Liver (tissue), 9 donors: ENCODE data around the gene LAMC3. TPM values are rescaled to one million over a fixed set of nuclear protein-coding genes. Genes with fewer than 3 reads are reported as not detected.

Experiments
- DNase-seq: peaks from one replicate; pipeline ENCODE4 v3.0.0-alpha.2; 2017; ENCODE audit warnings: low spot score
- H3K27ac ChIP-seq, 2 donors: one replicate each; pipeline ENCODE4 v1.7.0; 2013; ENCODE audit warnings: inconsistent platforms in 2 of 2, low read length in 2 of 2, control low read depth in 1 of 2, low read depth in 1 of 2, mild to moderate bottlenecking in 1 of 2
- H3K27me3 ChIP-seq, 4 donors: one replicate each; pipeline versions ENCODE4 v1.6.1 to v1.7.0; 2013; ENCODE audit warnings: low read length in 3 of 4, inconsistent platforms in 1 of 4, mild to moderate bottlenecking in 1 of 4, moderate library complexity in 1 of 4; ENCODE audit not compliant: control insufficient read depth in 4 of 4, insufficient read depth in 4 of 4
- H3K36me3 ChIP-seq, 4 donors: one replicate each; pipeline versions ENCODE4 v1.6.1 to v1.7.0; 2013; ENCODE audit warnings: low read length in 3 of 4, mild to moderate bottlenecking in 3 of 4, low read depth in 1 of 4, moderate library complexity in 1 of 4; ENCODE audit not compliant: control insufficient read depth in 4 of 4, insufficient read depth in 3 of 4
- H3K4me1 ChIP-seq, 4 donors: one replicate each; pipeline versions ENCODE4 v1.6.1 to v1.7.0; 2013; ENCODE audit warnings: low read length in 3 of 4, mild to moderate bottlenecking in 3 of 4, moderate library complexity in 1 of 4; ENCODE audit not compliant: control insufficient read depth in 4 of 4, insufficient read depth in 4 of 4
- H3K4me3 ChIP-seq, 3 donors: one replicate each; pipeline versions ENCODE4 v1.6.1 to v1.7.0; 2013; ENCODE audit warnings: low read length in 3 of 3, control low read depth in 1 of 3, low read depth in 1 of 3, mild to moderate bottlenecking in 1 of 3
- H3K9ac ChIP-seq, 2 donors: one replicate each; pipeline ENCODE4 v1.7.0; 2013; ENCODE audit warnings: low read length in 2 of 2, mild to moderate bottlenecking in 2 of 2, moderate library complexity in 2 of 2, control low read depth in 1 of 2, low read depth in 1 of 2
- H3K9me3 ChIP-seq, 4 donors: one replicate each; pipeline versions ENCODE4 v1.6.1 to v1.7.0; 2013; ENCODE audit warnings: low read length in 3 of 4; ENCODE audit not compliant: control insufficient read depth in 4 of 4
- EGR1 ChIP-seq, 2 donors: IDR thresholded peaks; 2 replicates each; pipeline ENCODE4 v1.6.1; 2016 to 2018; ENCODE audit warnings: antibody characterized with exemption in 2 of 2, low read depth in 2 of 2
- FOXA1 ChIP-seq: IDR thresholded peaks from 2 replicates; pipeline ENCODE4 v1.6.1; 2016; ENCODE audit warnings: antibody characterized with exemption
- FOXA2 ChIP-seq: IDR thresholded peaks from 2 replicates; pipeline ENCODE4 v1.6.1; 2016; ENCODE audit warnings: antibody characterized with exemption
- GABPA ChIP-seq, 2 donors: IDR thresholded peaks in 1 of 2; conservative IDR thresholded peaks in 1 of 2; 2 replicates each; pipeline ENCODE4 v1.6.1; 2016; ENCODE audit warnings: antibody characterized with exemption in 2 of 2, mild to moderate bottlenecking in 1 of 2, moderate library complexity in 1 of 2
- HNF4A ChIP-seq, 2 donors: conservative IDR thresholded peaks; 2 replicates each; pipeline ENCODE4 v1.6.1; 2016; ENCODE audit warnings: antibody characterized with exemption in 2 of 2, mild to moderate bottlenecking in 2 of 2
- HNF4G ChIP-seq: IDR thresholded peaks from 2 replicates; pipeline ENCODE4 v1.6.1; 2016; ENCODE audit warnings: antibody characterized with exemption
- JUND ChIP-seq, 2 donors: IDR thresholded peaks; 2 replicates each; pipeline ENCODE4 v1.6.1; 2016; ENCODE audit warnings: antibody characterized with exemption in 2 of 2
- NR2F2 ChIP-seq: IDR thresholded peaks from 2 replicates; pipeline ENCODE4 v1.6.1; 2016; ENCODE audit warnings: antibody characterized with exemption
- RAD21 ChIP-seq, 2 donors: IDR thresholded peaks; 2 replicates each; pipeline ENCODE4 v1.6.1; 2016; ENCODE audit warnings: antibody characterized with exemption in 2 of 2, mild to moderate bottlenecking in 2 of 2
- RXRA ChIP-seq, 2 donors: IDR thresholded peaks; 2 replicates each; pipeline ENCODE4 v1.6.1; 2017 to 2018; ENCODE audit warnings: antibody characterized with exemption in 2 of 2, mild to moderate bottlenecking in 1 of 2
- SP1 ChIP-seq: IDR thresholded peaks from 2 replicates; pipeline ENCODE4 v1.6.1; 2018; ENCODE audit warnings: antibody characterized with exemption, mild to moderate bottlenecking
- TAF1 ChIP-seq: conservative IDR thresholded peaks from 2 replicates; pipeline ENCODE4 v1.6.1; 2016; ENCODE audit warnings: antibody characterized with exemption, mild to moderate bottlenecking
- YY1 ChIP-seq: IDR thresholded peaks from 2 replicates; pipeline ENCODE4 v1.6.1; 2016; ENCODE audit warnings: antibody characterized with exemption, mild to moderate bottlenecking
- WGBS: extraction: QIAGEN DNeasy Blood & Tissue Kit; methylation state at CpG from one replicate; pipeline ENCODE4 v1.1.7; 2013; 5-methylcytosine and 5-hydroxymethylcytosine counted together
- polyA plus RNA-seq, 2 donors: library from polyadenylated mRNA; stranded (reverse) in 1 of 2; unstranded in 1 of 2; fragments of 200-250 nt in 1 of 2; fragments of >200 nt in 1 of 2; fragmentation: Nextera tagmentation in 1 of 2; extraction: Ambion mirVana in 1 of 2; gene quantifications; one replicate each; pipeline versions ENCODE4 v1.2.1 to v1.2.3, GENCODE V29; 2013 to 2015
- total RNA-seq, 2 donors: library from RNA; depleted of rRNA; stranded (reverse); fragments of >200 nt; gene quantifications; one replicate each; pipeline ENCODE4 v1.2.3, GENCODE V29; 2014
- TF ChIP-seq, protein P1 (sequence below): IDR thresholded peaks from 2 replicates; pipeline ENCODE4 v1.6.1; 2016; ENCODE audit warnings: antibody characterized with exemption
- TF ChIP-seq, protein P2 (sequence below): IDR thresholded peaks from 2 replicates; pipeline ENCODE4 v1.6.1; 2016; ENCODE audit warnings: antibody characterized with exemption
- TF ChIP-seq, protein P3 (sequence below): IDR thresholded peaks from 2 replicates; pipeline ENCODE4 v1.6.1; 2016; ENCODE audit warnings: antibody characterized with exemption
- TF ChIP-seq, protein P4 (sequence below): IDR thresholded peaks from 2 replicates; pipeline ENCODE4 v1.6.1; 2016; ENCODE audit warnings: antibody characterized with exemption, mild to moderate bottlenecking
- TF ChIP-seq, protein P5 (sequence below): fragments of 150-350 bp; IDR thresholded peaks from 2 replicates; pipeline ENCODE4 v1.5.1; 2017; ENCODE audit warnings: improper control_type of control experiment, low read depth, low read length; ENCODE audit not compliant: missing input control
- donor health status: healthy.
- donor health status: healthy.
- donor health status: healthy.
- donor health status: healthy.
- donor health status: healthy.

Gene LAMC3
- total and polyA plus RNA-seq, 4 donors, result 1.4 to 5.9 (median 2.9) TPM

DNA sequence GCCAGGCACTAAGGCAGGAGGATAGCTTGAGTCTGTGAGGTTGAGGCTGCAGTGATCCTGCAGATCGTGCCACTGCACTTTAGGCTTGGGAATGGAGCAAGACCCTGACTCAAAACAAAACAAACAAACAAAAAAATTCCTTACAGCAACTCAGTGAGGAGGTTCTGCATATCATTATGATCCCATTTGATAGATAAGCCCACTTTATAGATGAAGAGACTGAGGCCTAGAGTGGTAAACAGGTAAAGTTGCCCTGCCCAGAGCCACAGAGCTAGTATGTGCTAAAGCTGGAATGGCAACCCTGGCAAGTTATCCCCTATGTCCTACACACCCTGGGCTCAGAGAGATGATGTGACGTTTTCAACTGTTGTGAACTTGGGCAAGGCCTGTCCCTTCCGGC lies 94.6 kb downstream of the LAMC3 start (continued):
- TF ChIP-seq, protein P1, sequence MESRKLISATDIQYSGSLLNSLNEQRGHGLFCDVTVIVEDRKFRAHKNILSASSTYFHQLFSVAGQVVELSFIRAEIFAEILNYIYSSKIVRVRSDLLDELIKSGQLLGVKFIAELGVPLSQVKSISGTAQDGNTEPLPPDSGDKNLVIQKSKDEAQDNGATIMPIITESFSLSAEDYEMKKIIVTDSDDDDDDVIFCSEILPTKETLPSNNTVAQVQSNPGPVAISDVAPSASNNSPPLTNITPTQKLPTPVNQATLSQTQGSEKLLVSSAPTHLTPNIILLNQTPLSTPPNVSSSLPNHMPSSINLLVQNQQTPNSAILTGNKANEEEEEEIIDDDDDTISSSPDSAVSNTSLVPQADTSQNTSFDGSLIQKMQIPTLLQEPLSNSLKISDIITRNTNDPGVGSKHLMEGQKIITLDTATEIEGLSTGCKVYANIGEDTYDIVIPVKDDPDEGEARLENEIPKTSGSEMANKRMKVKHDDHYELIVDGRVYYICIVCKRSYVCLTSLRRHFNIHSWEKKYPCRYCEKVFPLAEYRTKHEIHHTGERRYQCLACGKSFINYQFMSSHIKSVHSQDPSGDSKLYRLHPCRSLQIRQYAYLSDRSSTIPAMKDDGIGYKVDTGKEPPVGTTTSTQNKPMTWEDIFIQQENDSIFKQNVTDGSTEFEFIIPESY, result no peak
- TF ChIP-seq SP1, result no peak
- TF ChIP-seq YY1, result no peak
- TF ChIP-seq, protein P2, sequence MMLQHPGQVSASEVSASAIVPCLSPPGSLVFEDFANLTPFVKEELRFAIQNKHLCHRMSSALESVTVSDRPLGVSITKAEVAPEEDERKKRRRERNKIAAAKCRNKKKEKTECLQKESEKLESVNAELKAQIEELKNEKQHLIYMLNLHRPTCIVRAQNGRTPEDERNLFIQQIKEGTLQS, result no peak
- TF ChIP-seq RAD21 (IDR thresholded peaks at IDR 0.05), result no peak
- no peak for TF ChIP-seq FOXA1
- no peak for TF ChIP-seq HNF4G
- TF ChIP-seq, protein P3, sequence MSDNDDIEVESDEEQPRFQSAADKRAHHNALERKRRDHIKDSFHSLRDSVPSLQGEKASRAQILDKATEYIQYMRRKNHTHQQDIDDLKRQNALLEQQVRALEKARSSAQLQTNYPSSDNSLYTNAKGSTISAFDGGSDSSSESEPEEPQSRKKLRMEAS, result no peak
- no peak for TF ChIP-seq JUND (IDR thresholded peaks at IDR 0.05)
- TF ChIP-seq HNF4A (conservative IDR thresholded peaks at IDR 0.05), result no peak

DNA sequence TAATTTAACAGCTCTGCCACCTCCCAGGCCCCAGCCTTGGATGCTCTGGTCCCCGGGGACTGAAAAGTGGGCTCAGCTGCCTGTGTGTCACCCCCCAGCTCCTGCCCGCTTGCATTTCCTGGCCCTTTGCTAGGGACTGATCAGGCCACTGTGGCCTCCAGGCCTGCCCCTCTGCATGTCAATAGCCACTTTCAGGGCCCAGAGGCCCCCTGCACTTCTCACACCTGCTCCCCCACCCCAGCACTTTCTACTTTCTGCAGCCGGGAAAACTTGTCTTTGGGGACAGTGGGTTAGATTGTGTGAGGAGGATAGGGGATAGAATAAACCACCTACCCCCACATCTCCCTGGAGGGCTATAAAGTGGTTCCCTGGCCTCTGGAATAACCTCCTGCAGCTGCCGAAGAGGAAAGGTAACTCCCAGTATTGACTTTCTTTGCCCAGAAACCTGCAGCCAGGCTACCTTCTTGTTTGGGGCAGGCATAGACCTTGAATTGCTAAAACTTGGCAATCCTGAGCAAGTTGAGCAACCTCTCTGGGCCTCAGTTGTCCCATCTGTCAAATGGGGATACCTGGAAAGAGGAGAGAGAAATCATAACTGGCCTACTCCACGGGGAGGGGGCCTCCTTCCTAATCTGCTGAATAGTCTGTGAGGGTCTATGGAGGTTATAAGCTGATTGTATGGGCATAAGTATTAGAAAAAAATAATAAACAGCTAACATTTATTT lies 95.2 kb downstream of the LAMC3 start:
- no peaks in the 10 kb centered on the region for H3K4me1 ChIP-seq
- H3K36me3 ChIP-seq, result no peaks in the 10 kb centered on the region
- H3K4me3 ChIP-seq, result no peak overlapping the region
- TF ChIP-seq FOXA2, result no peak
- no peak for TF ChIP-seq TAF1
- TF ChIP-seq SP1, result no peak
- no peak for TF ChIP-seq NR2F2
- TF ChIP-seq, protein P4, sequence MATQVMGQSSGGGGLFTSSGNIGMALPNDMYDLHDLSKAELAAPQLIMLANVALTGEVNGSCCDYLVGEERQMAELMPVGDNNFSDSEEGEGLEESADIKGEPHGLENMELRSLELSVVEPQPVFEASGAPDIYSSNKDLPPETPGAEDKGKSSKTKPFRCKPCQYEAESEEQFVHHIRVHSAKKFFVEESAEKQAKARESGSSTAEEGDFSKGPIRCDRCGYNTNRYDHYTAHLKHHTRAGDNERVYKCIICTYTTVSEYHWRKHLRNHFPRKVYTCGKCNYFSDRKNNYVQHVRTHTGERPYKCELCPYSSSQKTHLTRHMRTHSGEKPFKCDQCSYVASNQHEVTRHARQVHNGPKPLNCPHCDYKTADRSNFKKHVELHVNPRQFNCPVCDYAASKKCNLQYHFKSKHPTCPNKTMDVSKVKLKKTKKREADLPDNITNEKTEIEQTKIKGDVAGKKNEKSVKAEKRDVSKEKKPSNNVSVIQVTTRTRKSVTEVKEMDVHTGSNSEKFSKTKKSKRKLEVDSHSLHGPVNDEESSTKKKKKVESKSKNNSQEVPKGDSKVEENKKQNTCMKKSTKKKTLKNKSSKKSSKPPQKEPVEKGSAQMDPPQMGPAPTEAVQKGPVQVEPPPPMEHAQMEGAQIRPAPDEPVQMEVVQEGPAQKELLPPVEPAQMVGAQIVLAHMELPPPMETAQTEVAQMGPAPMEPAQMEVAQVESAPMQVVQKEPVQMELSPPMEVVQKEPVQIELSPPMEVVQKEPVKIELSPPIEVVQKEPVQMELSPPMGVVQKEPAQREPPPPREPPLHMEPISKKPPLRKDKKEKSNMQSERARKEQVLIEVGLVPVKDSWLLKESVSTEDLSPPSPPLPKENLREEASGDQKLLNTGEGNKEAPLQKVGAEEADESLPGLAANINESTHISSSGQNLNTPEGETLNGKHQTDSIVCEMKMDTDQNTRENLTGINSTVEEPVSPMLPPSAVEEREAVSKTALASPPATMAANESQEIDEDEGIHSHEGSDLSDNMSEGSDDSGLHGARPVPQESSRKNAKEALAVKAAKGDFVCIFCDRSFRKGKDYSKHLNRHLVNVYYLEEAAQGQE, result no peak
- TF ChIP-seq JUND (IDR thresholded peaks at IDR 0.05), result no peak
- TF ChIP-seq, protein P1, result no peak
- no peak for TF ChIP-seq RAD21 (IDR thresholded peaks at IDR 0.05)
- no peak for TF ChIP-seq EGR1 (IDR thresholded peaks at IDR 0.05; ENCODE audit: low read depth in 2 of 2)
- TF ChIP-seq, protein P2, result no peak
- TF ChIP-seq HNF4G, result no peak
- TF ChIP-seq FOXA1, result no peak
- TF ChIP-seq GABPA (IDR thresholded peaks at IDR 0.05 in 1 of 2, conservative IDR thresholded peaks at IDR 0.05 in 1 of 2), result no peak
- TF ChIP-seq RXRA (IDR thresholded peaks at IDR 0.05), result no peak
- TF ChIP-seq, protein P5, sequence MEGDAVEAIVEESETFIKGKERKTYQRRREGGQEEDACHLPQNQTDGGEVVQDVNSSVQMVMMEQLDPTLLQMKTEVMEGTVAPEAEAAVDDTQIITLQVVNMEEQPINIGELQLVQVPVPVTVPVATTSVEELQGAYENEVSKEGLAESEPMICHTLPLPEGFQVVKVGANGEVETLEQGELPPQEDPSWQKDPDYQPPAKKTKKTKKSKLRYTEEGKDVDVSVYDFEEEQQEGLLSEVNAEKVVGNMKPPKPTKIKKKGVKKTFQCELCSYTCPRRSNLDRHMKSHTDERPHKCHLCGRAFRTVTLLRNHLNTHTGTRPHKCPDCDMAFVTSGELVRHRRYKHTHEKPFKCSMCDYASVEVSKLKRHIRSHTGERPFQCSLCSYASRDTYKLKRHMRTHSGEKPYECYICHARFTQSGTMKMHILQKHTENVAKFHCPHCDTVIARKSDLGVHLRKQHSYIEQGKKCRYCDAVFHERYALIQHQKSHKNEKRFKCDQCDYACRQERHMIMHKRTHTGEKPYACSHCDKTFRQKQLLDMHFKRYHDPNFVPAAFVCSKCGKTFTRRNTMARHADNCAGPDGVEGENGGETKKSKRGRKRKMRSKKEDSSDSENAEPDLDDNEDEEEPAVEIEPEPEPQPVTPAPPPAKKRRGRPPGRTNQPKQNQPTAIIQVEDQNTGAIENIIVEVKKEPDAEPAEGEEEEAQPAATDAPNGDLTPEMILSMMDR, result no peak
- no peak overlapping the region for H3K27ac ChIP-seq
- 76% methylated on average over 5 of the region's 5 CpGs for WGBS
- no peak overlapping the region for H3K9ac ChIP-seq
- no peaks in the 10 kb centered on the region for H3K9me3 ChIP-seq
- no peaks in the 10 kb centered on the region for H3K27me3 ChIP-seq
- DNase-seq, result no peak
